Panc1 (cell line): ENCODE results near the gene STK32C. TPM values are rescaled to one million over a fixed set of nuclear protein-coding genes. Genes with fewer than 3 reads are reported as not detected.

ENCODE experiments used
- ATAC-seq: fragments of 200-7000 bp; cut with Tn5 transposase; 2 replicates; pipeline ENCODE4 v1.9.1; 2020; ENCODE audit warnings: mild to moderate bottlenecking, moderate library complexity
- BruUV-seq: library from RNA; stranded (reverse); fragments of 400-500 nt; replicated peaks from 2 replicates; lab custom pipeline; 2021; lab: Mats Ljungman, UMichigan
- CTCF ChIA-PET: fragments of 300-600 bp; sonication (Branson Sonifier 250); formaldehyde crosslinking; loops from one replicate; lab custom pipeline; 2022; ENCODE audit warnings: antibody characterized with exemption; lab: Charles Lee
- POLR2A ChIA-PET: fragments of 300-600 bp; sonication (Branson Sonifier 250); formaldehyde crosslinking; loops from one replicate; lab custom pipeline; 2022; ENCODE audit warnings: antibody characterized with exemption; lab: Charles Lee
- DNase-seq: peaks from one replicate; pipeline ENCODE4 v3.0.0-alpha.2; 2010; ENCODE audit warnings: low read depth, low spot score
- H3K27ac ChIP-seq: 2 replicates; pipeline ENCODE4 v1.5.1; 2011; ENCODE audit warnings: mild to moderate bottlenecking, low read length, inconsistent platforms
- H3K27me3 ChIP-seq: fragments of 200-500 bp; sonication (Bioruptor generic); 2 replicates; pipeline ENCODE4 v1.6.0; 2014; ENCODE audit warnings: low read length, inconsistent platforms; ENCODE audit not compliant: control insufficient read depth, insufficient read depth
- H3K36me3 ChIP-seq: fragments of 200-500 bp; sonication (Bioruptor generic); 2 replicates; pipeline ENCODE4 v1.5.1; 2014; ENCODE audit warnings: inconsistent platforms, mild to moderate bottlenecking, low read length, moderate library complexity; ENCODE audit not compliant: control insufficient read depth, insufficient read depth
- H3K4me1 ChIP-seq: 2 replicates; pipeline ENCODE4 v1.5.1; 2011; ENCODE audit warnings: inconsistent platforms, mild to moderate bottlenecking, low read length, moderate library complexity; ENCODE audit not compliant: control insufficient read depth, insufficient read depth
- H3K4me3 ChIP-seq, 2 experiments: 2 replicates each; pipeline ENCODE4 v1.5.1; 2011 to 2012; ENCODE audit warnings: low read depth in 2 of 2, low read length in 2 of 2, mild to moderate bottlenecking in 2 of 2, inconsistent platforms in 1 of 2, moderate library complexity in 1 of 2
- H3K9me3 ChIP-seq: fragments of 200-500 bp; sonication (Bioruptor generic); 2 replicates; pipeline ENCODE4 v1.5.1; 2014; ENCODE audit warnings: low read depth, mild to moderate bottlenecking, inconsistent platforms, low read length, moderate library complexity; ENCODE audit not compliant: control insufficient read depth, insufficient read depth
- POLR2AphosphoS5 ChIP-seq: IDR thresholded peaks from 2 replicates; pipeline ENCODE4 v1.6.1; 2012; ENCODE audit warnings: mild to moderate bottlenecking, low read depth, low read length, moderate library complexity
- SIN3A ChIP-seq: IDR thresholded peaks from 2 replicates; pipeline ENCODE4 v1.6.1; 2012; ENCODE audit warnings: low read depth, mild to moderate bottlenecking, low read length, moderate library complexity, borderline replicate concordance; ENCODE audit not compliant: insufficient read depth
- TCF7L2 ChIP-seq: IDR thresholded peaks from 2 replicates; pipeline ENCODE4 v1.6.1; 2011; ENCODE audit warnings: mild to moderate bottlenecking, low read depth, low read length, inconsistent platforms
- in situ Hi-C: cut with HindIII; loops from 2 replicates; pipeline ENCODE4 v1.10.0; 2016; ENCODE audit warnings: low sequenced_read_pairs, low pct_unique_long_range_greater_than_20kb
- intact Hi-C: fragments of 100-400 bp; cut with micrococcal nuclease; formaldehyde crosslinking; loops from one replicate; pipeline ENCODE4 v1.10.0; 2022; ENCODE audit not compliant: unreplicated experiment
- total RNA-seq: library from RNA; stranded (reverse); gene quantifications from one replicate; pipeline ENCODE4 v1.2.1, GENCODE V29; 2021; ENCODE audit not compliant: unreplicated experiment
- TF ChIP-seq, protein P1 (sequence below), 2 experiments: IDR thresholded peaks; 2 replicates each; pipeline ENCODE4 v1.6.1; 2011 to 2012; ENCODE audit warnings: low read depth in 2 of 2, control low read depth in 1 of 2, low read length in 1 of 2, mild to moderate bottlenecking in 1 of 2, moderate library complexity in 1 of 2; ENCODE audit not compliant: insufficient read depth in 1 of 2
- TF ChIP-seq, protein P2 (sequence below): fragments of 450-650 bp; IDR thresholded peaks from 2 replicates; pipeline ENCODE4 v1.5.1; 2017; ENCODE audit warnings: mild to moderate bottlenecking

The STK32C gene
- total RNA-seq, 1 experiment from 2014 or later = 53.7 TPM

DNA sequence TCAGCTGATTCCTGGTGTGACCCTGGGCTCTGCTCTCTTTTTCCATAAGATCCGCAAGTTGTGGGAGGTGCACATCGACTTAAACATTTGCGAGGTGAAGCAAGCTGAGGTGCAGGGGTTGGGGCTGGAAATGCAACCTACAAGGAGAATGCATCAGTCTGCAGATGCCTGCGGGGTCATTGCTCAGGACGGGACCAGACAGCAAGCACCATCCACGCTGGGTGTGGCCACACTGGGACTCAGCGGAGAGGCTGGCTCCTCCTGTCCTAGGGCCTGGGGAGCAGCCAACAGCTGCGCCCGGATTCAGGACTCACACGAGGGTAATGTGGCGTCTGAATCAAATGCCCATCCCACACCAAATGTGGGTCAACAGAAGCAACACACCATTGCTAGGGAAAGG, 33.8 kb downstream of the STK32C start:
- Histone ChIP-seq H3K4me3 (no peak overlapping the region), H3K4me1 (peaks cover 23% of the 10 kb centered on the region), H3K27me3 (no peaks in the 10 kb centered on the region), H3K9me3 (no peaks in the 10 kb centered on the region), H3K36me3 (no peaks in the 10 kb centered on the region), H3K27ac (no peak overlapping the region)
- in situ Hi-C loops = no loop called here
- intact Hi-C loops = no loop called here
- POLR2A ChIA-PET = no interaction called here
- no peak for TF ChIP-seq POLR2AphosphoS5
- no TSS peak for BruUV-seq
- DNase-seq (no peak), ATAC-seq (no peak)
- CTCF ChIA-PET = no interaction called here

DNA sequence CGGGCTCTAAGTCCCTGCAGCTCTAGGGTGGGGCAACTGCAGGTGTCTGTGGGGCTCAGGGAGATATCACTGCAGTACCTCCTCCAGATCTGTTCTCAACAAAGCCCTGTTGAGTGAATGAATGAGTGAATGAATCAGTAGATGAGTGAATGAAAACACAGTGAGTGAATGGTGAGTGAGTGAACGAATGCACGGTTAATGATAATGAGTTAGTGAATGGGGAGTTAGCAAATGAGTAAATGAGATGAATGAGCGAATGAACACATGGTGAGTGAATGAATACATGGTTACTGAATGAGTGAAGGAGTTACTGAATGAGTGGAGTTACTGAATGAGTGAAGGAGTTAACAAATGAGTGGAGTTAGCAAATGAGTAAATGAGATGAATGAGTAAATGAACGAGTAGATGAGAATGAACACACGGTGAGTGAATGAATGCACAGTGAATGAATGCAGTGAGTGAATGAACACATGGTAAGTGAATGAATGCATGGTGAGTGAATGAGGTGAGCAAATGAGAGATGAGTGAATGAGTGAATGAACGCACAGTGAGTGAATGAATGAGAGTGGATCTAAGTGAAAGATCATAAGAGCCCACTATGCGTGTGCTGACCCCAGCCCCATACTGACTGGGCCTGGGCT, 34.3 kb downstream of the STK32C start:
- CTCF ChIA-PET = no interaction called here
- TF ChIP-seq SIN3A (no peak), POLR2AphosphoS5 (no peak), TCF7L2 (no peak)
- TF ChIP-seq, protein P1, sequence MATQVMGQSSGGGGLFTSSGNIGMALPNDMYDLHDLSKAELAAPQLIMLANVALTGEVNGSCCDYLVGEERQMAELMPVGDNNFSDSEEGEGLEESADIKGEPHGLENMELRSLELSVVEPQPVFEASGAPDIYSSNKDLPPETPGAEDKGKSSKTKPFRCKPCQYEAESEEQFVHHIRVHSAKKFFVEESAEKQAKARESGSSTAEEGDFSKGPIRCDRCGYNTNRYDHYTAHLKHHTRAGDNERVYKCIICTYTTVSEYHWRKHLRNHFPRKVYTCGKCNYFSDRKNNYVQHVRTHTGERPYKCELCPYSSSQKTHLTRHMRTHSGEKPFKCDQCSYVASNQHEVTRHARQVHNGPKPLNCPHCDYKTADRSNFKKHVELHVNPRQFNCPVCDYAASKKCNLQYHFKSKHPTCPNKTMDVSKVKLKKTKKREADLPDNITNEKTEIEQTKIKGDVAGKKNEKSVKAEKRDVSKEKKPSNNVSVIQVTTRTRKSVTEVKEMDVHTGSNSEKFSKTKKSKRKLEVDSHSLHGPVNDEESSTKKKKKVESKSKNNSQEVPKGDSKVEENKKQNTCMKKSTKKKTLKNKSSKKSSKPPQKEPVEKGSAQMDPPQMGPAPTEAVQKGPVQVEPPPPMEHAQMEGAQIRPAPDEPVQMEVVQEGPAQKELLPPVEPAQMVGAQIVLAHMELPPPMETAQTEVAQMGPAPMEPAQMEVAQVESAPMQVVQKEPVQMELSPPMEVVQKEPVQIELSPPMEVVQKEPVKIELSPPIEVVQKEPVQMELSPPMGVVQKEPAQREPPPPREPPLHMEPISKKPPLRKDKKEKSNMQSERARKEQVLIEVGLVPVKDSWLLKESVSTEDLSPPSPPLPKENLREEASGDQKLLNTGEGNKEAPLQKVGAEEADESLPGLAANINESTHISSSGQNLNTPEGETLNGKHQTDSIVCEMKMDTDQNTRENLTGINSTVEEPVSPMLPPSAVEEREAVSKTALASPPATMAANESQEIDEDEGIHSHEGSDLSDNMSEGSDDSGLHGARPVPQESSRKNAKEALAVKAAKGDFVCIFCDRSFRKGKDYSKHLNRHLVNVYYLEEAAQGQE (IDR thresholded peaks at IDR 0.05; ENCODE audit: insufficient read depth in 1 of 2, low read depth in 2 of 2, low read length in 1 of 2) = no peak
- TF ChIP-seq, protein P2, sequence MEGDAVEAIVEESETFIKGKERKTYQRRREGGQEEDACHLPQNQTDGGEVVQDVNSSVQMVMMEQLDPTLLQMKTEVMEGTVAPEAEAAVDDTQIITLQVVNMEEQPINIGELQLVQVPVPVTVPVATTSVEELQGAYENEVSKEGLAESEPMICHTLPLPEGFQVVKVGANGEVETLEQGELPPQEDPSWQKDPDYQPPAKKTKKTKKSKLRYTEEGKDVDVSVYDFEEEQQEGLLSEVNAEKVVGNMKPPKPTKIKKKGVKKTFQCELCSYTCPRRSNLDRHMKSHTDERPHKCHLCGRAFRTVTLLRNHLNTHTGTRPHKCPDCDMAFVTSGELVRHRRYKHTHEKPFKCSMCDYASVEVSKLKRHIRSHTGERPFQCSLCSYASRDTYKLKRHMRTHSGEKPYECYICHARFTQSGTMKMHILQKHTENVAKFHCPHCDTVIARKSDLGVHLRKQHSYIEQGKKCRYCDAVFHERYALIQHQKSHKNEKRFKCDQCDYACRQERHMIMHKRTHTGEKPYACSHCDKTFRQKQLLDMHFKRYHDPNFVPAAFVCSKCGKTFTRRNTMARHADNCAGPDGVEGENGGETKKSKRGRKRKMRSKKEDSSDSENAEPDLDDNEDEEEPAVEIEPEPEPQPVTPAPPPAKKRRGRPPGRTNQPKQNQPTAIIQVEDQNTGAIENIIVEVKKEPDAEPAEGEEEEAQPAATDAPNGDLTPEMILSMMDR = no peak
- BruUV-seq = no TSS peak
- Histone ChIP-seq H3K4me1 (peaks cover 23% of the 10 kb centered on the region), H3K4me3 (no peak overlapping the region), H3K36me3 (no peaks in the 10 kb centered on the region), H3K9me3 (no peaks in the 10 kb centered on the region), H3K27ac (no peak overlapping the region), H3K27me3 (no peaks in the 10 kb centered on the region)
- in situ Hi-C loops = no loop called here
- POLR2A ChIA-PET = no interaction called here
- no peak for ATAC-seq
- DNase-seq = no peak
- intact Hi-C loops = no loop called here

DNA sequence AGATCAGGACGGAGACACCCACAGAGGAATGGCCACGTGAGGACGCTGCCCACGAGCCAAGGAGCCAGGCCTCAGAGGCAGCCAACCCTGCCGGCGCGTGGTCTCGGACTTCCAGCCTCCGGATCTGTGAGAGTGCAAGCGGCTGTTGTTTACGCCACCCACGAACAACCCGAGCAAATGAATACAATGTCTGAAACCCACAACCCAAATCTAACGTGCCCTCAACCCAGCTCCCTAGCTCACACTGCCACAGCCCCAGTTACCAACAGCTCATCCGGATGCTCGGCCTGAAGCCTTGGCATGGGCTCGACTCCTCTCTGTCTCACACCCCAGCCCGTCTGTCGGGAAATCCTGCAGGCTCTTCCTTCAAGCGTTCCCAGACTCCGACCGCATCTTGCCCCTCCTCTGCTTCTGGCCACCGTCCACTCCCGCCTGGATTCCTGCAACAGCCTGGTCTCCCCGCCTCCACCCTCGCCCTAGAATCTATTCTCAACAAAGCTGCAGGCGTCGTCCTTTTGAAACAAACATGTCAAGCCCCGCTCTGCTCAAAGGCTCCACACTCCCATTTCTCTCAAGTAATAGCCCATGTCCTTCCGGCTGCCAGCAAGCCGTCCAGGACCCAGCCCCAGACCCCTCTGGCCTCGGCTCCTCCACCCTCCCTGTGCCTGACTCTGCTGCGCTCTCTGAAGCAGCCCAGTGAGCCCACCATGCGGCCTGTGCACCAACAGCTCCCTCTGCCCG, 35.3 kb downstream of the STK32C start:
- DNase-seq = no peak
- ChIA-PET POLR2A (no interaction called here), CTCF (no interaction called here)
- H3K27ac ChIP-seq = no peak overlapping the region
- H3K27me3 ChIP-seq = no peaks in the 10 kb centered on the region
- BruUV-seq = no TSS peak
- H3K4me1 ChIP-seq = peaks cover 23% of the 10 kb centered on the region
- intact Hi-C loops = no loop called here
- in situ Hi-C loops = no loop called here
- no peak overlapping the region for H3K4me3 ChIP-seq
- TF ChIP-seq, protein P2 = no peak
- no peak for TF ChIP-seq POLR2AphosphoS5
- no peak for TF ChIP-seq SIN3A
- TF ChIP-seq, protein P1 (IDR thresholded peaks at IDR 0.05; ENCODE audit: insufficient read depth in 1 of 2, low read depth in 2 of 2, low read length in 1 of 2) = no peak
- TF ChIP-seq TCF7L2 = no peak
- H3K36me3 ChIP-seq = no peaks in the 10 kb centered on the region
- no peak for ATAC-seq
- H3K9me3 ChIP-seq = no peaks in the 10 kb centered on the region
